SKM-1 (cell line): Measurements from ENCODE around the gene ANGPTL4.

Experiments used
- DNase-seq: peaks from one replicate; lab custom pipeline; 2025; ENCODE audit not compliant: unreplicated experiment; lab: John Stamatoyannopoulos, UW

Gene ANGPTL4

GRCh38 chr19:8412783-8413628 lies 49.1 kb downstream of the ANGPTL4 start, which contains the start of gene MARCHF2:
Gene MARCHF2, plus strand, starts transcription at chr19:8413305. Its CDS starts 8,536 bp downstream, at chr19:8421841.
- peak; percentile 89 for DNase-seq

- no peak for DNase-seq
Measured at GRCh38 chr19:8413629-8413995, 49.7 kb downstream of the ANGPTL4 start.

GRCh38 chr19:8416796-8417195 lies 52.8 kb downstream of the ANGPTL4 start:
- DNase-seq = no peak

GRCh38 chr19:8421484-8422461 lies 57.8 kb downstream of the ANGPTL4 start:
- no peak for DNase-seq

- peak; percentile 55 for DNase-seq
Measured at GRCh38 chr19:8423817-8424223, 59.9 kb downstream of the ANGPTL4 start.
